ENCODE data around the gene PSMC1. TPM values are rescaled to one million over a fixed set of nuclear protein-coding genes. Genes with fewer than 3 reads are reported as not detected.
A peak's percentile ranks its signal among the peaks of the same experiment; 100 is the strongest.

PSMC1 gene
- total and polyA plus RNA-seq, 2 of the 4 experiments (the other 2 are of a cell fraction) = 181 to 194 TPM

DNA sequence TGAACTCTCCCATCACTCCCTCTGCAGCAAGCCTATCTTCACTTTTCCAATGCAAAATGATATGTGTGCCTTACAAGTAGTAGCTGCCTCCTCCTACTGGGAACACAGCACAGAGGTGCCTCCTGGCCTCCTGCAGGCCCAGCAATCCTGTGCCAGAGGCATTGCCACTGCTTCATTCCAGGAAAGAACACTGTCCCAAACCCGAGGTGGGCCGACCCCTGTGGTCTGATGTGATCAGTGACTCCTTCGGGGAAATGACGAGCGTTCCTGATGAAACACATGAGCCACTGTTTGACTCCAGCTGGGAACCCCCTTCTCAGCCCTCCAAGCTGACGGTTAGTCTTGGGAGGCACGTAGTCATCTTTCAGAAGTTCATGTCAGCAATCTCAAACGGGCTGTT, 19.5 kb downstream of the PSMC1 start:
- dilution Hi-C loops (cut with HindIII; ENCODE audit: low sequenced_read_pairs, unreplicated experiment) = no loop called here

More for the DNA sequence above, 19.5 kb downstream of the PSMC1 start:
- no peak overlapping the region for H2BK15ac ChIP-seq (ENCODE audit: low read depth, low read length)
- BruUV-seq (replicated peaks) = no TSS peak
- H3K9me3 ChIP-seq (ENCODE audit: control insufficient read depth, insufficient read depth, low read length) = no peaks in the 10 kb centered on the region
- H3K14ac ChIP-seq (replicated peaks; ENCODE audit: low read depth, low read length) = no peak overlapping the region
- POLR2A ChIA-PET (ENCODE audit: unreplicated experiment) = interaction anchor here (0.6 kb wide), 1 partner anchor 967 kb away, joined by 9 read pairs; no protein-coding TSS in a partner anchor
- H4K91ac ChIP-seq (ENCODE audit: insufficient read depth, low read depth, low read length) = no peak overlapping the region
- H3K23ac ChIP-seq (ENCODE audit: low read depth, low read length) = no peak overlapping the region
- H2BK120ac ChIP-seq (ENCODE audit: low read depth, low read length) = no peak overlapping the region
- CTCF ChIA-PET = no interaction called here
- no peak overlapping the region for H2BK5ac ChIP-seq (ENCODE audit: low read depth, low read length, poor library complexity, severe bottlenecking)
- H3K4me3 ChIP-seq (ENCODE audit: insufficient read depth, low read depth, low read length) = no peak overlapping the region
- H3K4me2 ChIP-seq (ENCODE audit: low read depth, low read length) = no peak overlapping the region
- no peak overlapping the region for H4K5ac ChIP-seq (ENCODE audit: low read depth, low read length)
- H4K8ac ChIP-seq (ENCODE audit: low read depth in 2 of 2, low read length in 2 of 2) = no peak overlapping the region
- H4K20me1 ChIP-seq (ENCODE audit: insufficient read depth, low read length) = no peaks in the 10 kb centered on the region
- no peak overlapping the region for H3K18ac ChIP-seq (ENCODE audit: low read depth, low read length)
- no peak overlapping the region for H3K9ac ChIP-seq (ENCODE audit: low read depth, low read length)
- in situ Hi-C loops (cut with MboI; ENCODE audit: low sequenced_read_pairs) (loop anchor here (25.0 kb wide), 1 partner anchor 886 kb away; no protein-coding TSS in a partner anchor), intact Hi-C loops (cut with micrococcal nuclease) (no loop called here)
- H3K27me3 ChIP-seq (ENCODE audit: control insufficient read depth, insufficient read depth, low read length) = no peaks in the 10 kb centered on the region
- 80% methylated on average over 1 of the region's 8 CpGs; no CpG with 5 or more reads in 1 of the 2 experiments for WGBS, 2 experiments (ENCODE audit: extremely low coverage in 2 of 2, insufficient read length in 1 of 2)
- no peak overlapping the region for H3K27ac ChIP-seq (ENCODE audit: insufficient read depth, low read length)
- TF ChIP-seq MAZ (IDR thresholded peaks at IDR 0.05; ENCODE audit: borderline replicate concordance, low read depth, low read length) = no peak
- no peak for TF ChIP-seq RAD21 (IDR thresholded peaks at IDR 0.05; ENCODE audit: low read length)
- no peak for TF ChIP-seq CTCF (conservative IDR thresholded peaks at IDR 0.05; ENCODE audit: low read depth, low read length)
- TF ChIP-seq SMC3 (IDR thresholded peaks at IDR 0.05; ENCODE audit: low read depth, low read length) = no peak
- no peak for TF ChIP-seq POLR2A (IDR thresholded peaks at IDR 0.05; ENCODE audit: low read depth, low read length)
- no peak for TF ChIP-seq BHLHE40 (IDR thresholded peaks at IDR 0.05; ENCODE audit: low read depth, low read length)
- no peak for TF ChIP-seq CHD1 (IDR thresholded peaks at IDR 0.05; ENCODE audit: low read depth, low read length)
- no peak for TF ChIP-seq RCOR1 (IDR thresholded peaks at IDR 0.05; ENCODE audit: insufficient replicate concordance, low read length)
- TF ChIP-seq RFX5 (IDR thresholded peaks at IDR 0.05; ENCODE audit: low read depth, low read length) = no peak
- no peak for TF ChIP-seq MXI1 (IDR thresholded peaks at IDR 0.05; ENCODE audit: borderline replicate concordance, low read depth, low read length)
- no peak for TF ChIP-seq CEBPB (IDR thresholded peaks at IDR 0.05; ENCODE audit: low read depth, low read length)
- TF ChIP-seq USF2 (IDR thresholded peaks at IDR 0.05; ENCODE audit: low read depth, low read length) = no peak
- TF ChIP-seq FOS (IDR thresholded peaks at IDR 0.05; ENCODE audit: low read depth, low read length) = no peak
- TF ChIP-seq, protein P1, sequence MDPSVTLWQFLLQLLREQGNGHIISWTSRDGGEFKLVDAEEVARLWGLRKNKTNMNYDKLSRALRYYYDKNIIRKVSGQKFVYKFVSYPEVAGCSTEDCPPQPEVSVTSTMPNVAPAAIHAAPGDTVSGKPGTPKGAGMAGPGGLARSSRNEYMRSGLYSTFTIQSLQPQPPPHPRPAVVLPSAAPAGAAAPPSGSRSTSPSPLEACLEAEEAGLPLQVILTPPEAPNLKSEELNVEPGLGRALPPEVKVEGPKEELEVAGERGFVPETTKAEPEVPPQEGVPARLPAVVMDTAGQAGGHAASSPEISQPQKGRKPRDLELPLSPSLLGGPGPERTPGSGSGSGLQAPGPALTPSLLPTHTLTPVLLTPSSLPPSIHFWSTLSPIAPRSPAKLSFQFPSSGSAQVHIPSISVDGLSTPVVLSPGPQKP (IDR thresholded peaks at IDR 0.05; ENCODE audit: borderline replicate concordance, low read depth, low read length) = no peak
- TF ChIP-seq NFE2L2 (IDR thresholded peaks at IDR 0.05; ENCODE audit: low read depth, low read length) = no peak
- TF ChIP-seq MAFK (IDR thresholded peaks at IDR 0.05; ENCODE audit: low read depth, low read length) = no peak
- no peak for DNase-seq
- H3K4me1 ChIP-seq (ENCODE audit: control insufficient read depth, insufficient read depth, low read length) = peaks cover 2% of the 10 kb centered on the region; the same call in 1 of the 2 replicates
- peaks cover 17% of the 10 kb centered on the region for H3K9me1 ChIP-seq (ENCODE audit: insufficient read depth, low read length)
- H2AFZ ChIP-seq (replicated peaks; ENCODE audit: low read length, poor library complexity) = no peak overlapping the region
- no peak overlapping the region for H3K4ac ChIP-seq (ENCODE audit: low read depth, low read length)
- no peak overlapping the region for H2BK20ac ChIP-seq (ENCODE audit: low read depth, low read length)
- H3K36me3 ChIP-seq (ENCODE audit: control insufficient read depth, insufficient read depth, low read length) = peaks cover 32% of the 10 kb centered on the region
- no peak for ATAC-seq (ENCODE audit: low read depth)
- no peak overlapping the region for H2AK5ac ChIP-seq (ENCODE audit: low read depth, low read length)
- H3K56ac ChIP-seq (ENCODE audit: extremely low read depth, insufficient read depth, low read length) = no peak overlapping the region
- H3K79me1 ChIP-seq (ENCODE audit: low read depth in 1 of 2, low read length in 2 of 2) = peaks cover 0 to 10% of the 10 kb centered on the region in 2 experiments; a peak in 2 of 4 replicates
- H2AK9ac ChIP-seq (replicated peaks; ENCODE audit: low read depth, low read length, poor library complexity) = peak overlapping the region; percentile 83

All from IMR-90 (cell line).